BLaER1 (cell line): ENCODE measurements around the gene HEBP1.
A peak's percentile ranks its signal among the peaks of the same experiment; 100 is the strongest.
"Not testable (repeated sequence)": the region's sequence is repeated elsewhere in the genome, so short reads cannot be mapped to it uniquely, and the experiment has no call there.

ENCODE experiments used
- H3K27ac ChIP-seq: shearing (Covaris generic); formaldehyde crosslinking; 2 replicates; pipeline ENCODE4 v1.8.1; 2022
- H3K27me3 ChIP-seq: shearing (Covaris generic); formaldehyde crosslinking; 2 replicates; pipeline ENCODE4 v1.8.1; 2022
- H3K36me3 ChIP-seq: shearing (Covaris generic); formaldehyde crosslinking; 2 replicates; pipeline ENCODE4 v1.8.1; 2022
- H3K4me1 ChIP-seq: shearing (Covaris generic); formaldehyde crosslinking; 2 replicates; pipeline ENCODE4 v1.8.1; 2022
- H3K4me2 ChIP-seq: shearing (Covaris generic); formaldehyde crosslinking; 2 replicates; pipeline ENCODE4 v1.8.1; 2022
- H3K4me3 ChIP-seq: shearing (Covaris generic); formaldehyde crosslinking; 2 replicates; pipeline ENCODE4 v1.8.1; 2022
- H3K9ac ChIP-seq: shearing (Covaris generic); formaldehyde crosslinking; 2 replicates; pipeline ENCODE4 v1.8.1; 2022
- H3K9me3 ChIP-seq: shearing (Covaris generic); formaldehyde crosslinking; 2 replicates; pipeline ENCODE4 v1.8.1; 2022
- H4K20me1 ChIP-seq: shearing (Covaris generic); formaldehyde crosslinking; 2 replicates; pipeline ENCODE4 v1.8.1; 2022
- Cebpa-rat ChIP-seq: shearing (Covaris generic); IDR thresholded peaks from 2 replicates; pipeline ENCODE4 v1.8.1; 2022

The HEBP1 gene

GRCh38 chr12:13038491-13039161 is 38.6 kb upstream of the HEBP1 start:
- H3K27ac ChIP-seq = peak overlapping the region; percentile 69
- H3K9ac ChIP-seq = no peak overlapping the region
- TF ChIP-seq Cebpa-rat = no peak
- no peaks in the 10 kb centered on the region for H4K20me1 ChIP-seq
- H3K9me3 ChIP-seq = no peaks in the 10 kb centered on the region
- no peaks in the 10 kb centered on the region for H3K27me3 ChIP-seq
- no peak overlapping the region for H3K4me3 ChIP-seq
- peaks cover 28% of the 10 kb centered on the region for H3K4me1 ChIP-seq
- H3K4me2 ChIP-seq = peak overlapping the region; percentile 70
- no peaks in the 10 kb centered on the region for H3K36me3 ChIP-seq

DNA sequence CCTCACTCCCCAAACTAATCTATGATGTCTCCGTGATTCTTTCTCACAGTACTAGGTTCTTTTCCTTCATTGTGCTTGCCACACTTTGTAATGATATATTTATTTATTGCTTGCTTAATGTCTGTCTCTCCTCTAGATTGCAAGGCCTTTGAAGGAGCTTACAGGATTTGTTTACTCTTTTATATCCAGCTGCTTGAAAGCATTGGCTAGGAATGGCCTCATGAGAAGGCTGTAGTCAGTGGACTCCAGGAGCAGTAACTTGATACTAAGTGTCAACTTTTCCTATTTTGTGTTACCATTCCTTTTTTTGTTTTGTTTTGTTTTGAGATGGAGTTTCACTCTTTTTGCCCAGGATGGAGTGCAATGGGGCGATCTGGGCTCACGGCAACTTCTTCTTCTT is 36.8 kb upstream of the HEBP1 start:
- Histone ChIP-seq H3K4me1 (peaks cover 32% of the 10 kb centered on the region), H3K4me3 (no peak overlapping the region), H3K27ac (no peak overlapping the region), H4K20me1 (no peaks in the 10 kb centered on the region), H3K9ac (no peak overlapping the region), H3K36me3 (no peaks in the 10 kb centered on the region), H3K27me3 (no peaks in the 10 kb centered on the region), H3K4me2 (no peak overlapping the region), H3K9me3 (no peaks in the 10 kb centered on the region)
- TF ChIP-seq Cebpa-rat = no peak

GRCh38 chr12:13035335-13035734 is 35.3 kb upstream of the HEBP1 start:
- H3K9me3 ChIP-seq, H3K9ac ChIP-seq, H3K36me3 ChIP-seq, H3K4me2 ChIP-seq, H3K27ac ChIP-seq, H4K20me1 ChIP-seq, H3K27me3 ChIP-seq, H3K4me3 ChIP-seq: not testable (repeated sequence)
- peaks cover 24% of the 10 kb centered on the region for H3K4me1 ChIP-seq

DNA sequence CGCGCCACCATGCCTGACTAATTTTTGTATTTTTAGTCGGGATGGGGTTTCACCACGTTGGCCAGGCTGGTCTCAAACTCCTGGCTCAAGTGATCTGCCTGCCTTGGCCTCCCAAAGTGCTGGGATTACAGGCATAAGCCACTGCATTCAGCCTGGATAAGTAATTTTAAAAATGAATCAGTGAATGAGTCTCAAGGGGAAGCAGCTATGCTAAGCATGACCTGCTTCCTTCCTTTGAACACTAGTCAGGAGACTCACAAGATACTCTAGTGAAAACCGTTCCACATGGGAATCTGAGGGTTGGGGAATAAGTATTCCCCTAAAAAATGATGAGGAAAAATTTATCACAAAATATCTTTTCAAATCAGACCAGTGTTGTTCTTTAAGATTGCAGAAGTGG is 33.4 kb upstream of the HEBP1 start:
- H3K4me1 ChIP-seq = peaks cover 7% of the 10 kb centered on the region
- H3K9ac ChIP-seq = no peak overlapping the region
- no peaks in the 10 kb centered on the region for H3K27me3 ChIP-seq
- no peak for TF ChIP-seq Cebpa-rat
- no peaks in the 10 kb centered on the region for H4K20me1 ChIP-seq
- H3K36me3 ChIP-seq = no peaks in the 10 kb centered on the region
- H3K4me3 ChIP-seq = no peak overlapping the region
- no peak overlapping the region for H3K27ac ChIP-seq
- no peaks in the 10 kb centered on the region for H3K9me3 ChIP-seq
- H3K4me2 ChIP-seq = peak overlapping the region; percentile 45

- Histone ChIP-seq H3K27me3 (no peaks in the 10 kb centered on the region), H3K4me3 (no peak overlapping the region), H4K20me1 (no peaks in the 10 kb centered on the region), H3K9ac (no peak overlapping the region), H3K4me1 (peaks cover 7% of the 10 kb centered on the region), H3K9me3 (no peaks in the 10 kb centered on the region), H3K36me3 (no peaks in the 10 kb centered on the region), H3K4me2 (no peak overlapping the region), H3K27ac (no peak overlapping the region)
- no peak for TF ChIP-seq Cebpa-rat
Observed at GRCh38 chr12:13032164-13032563, 32.1 kb upstream of the HEBP1 start.

DNA sequence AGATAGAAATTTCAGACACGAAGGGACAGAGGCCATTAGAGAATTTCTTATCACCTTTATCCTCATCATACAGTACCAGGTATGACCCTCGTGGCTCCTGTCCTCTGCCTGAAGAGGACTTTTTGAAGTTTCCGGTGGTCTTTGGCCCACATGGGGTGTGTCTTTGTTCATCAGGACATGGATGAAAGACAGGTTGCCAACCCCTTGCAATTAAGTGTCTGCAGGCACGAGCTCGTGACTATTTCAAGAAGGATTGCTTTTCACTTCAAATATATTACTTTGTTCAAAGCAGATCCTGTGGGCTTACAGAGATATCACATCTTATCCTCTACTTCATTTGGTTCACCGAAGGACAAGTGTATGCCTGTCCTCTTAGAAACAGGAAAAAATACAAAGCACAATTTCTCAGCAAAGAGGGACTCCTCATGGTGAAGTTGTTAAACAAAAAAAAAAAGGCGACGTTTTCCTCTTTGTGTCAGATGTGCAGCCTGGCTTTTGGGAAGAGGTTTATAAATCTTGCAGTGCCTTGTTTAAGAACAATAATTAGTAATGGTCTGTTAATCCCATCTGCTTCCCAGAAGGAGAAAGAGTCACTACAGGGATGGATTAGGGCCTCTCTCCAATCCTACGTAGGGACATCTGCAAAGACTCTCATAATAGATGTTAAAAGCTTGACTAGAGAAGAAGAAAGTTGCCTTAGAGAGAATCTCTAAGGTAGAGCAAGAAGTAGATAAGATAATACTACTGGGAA is 30.7 kb upstream of the HEBP1 start:
- H3K9me3 ChIP-seq = no peaks in the 10 kb centered on the region
- no peak overlapping the region for H3K4me2 ChIP-seq
- no peaks in the 10 kb centered on the region for H4K20me1 ChIP-seq
- H3K27me3 ChIP-seq = no peaks in the 10 kb centered on the region
- H3K27ac ChIP-seq = no peak overlapping the region
- peaks cover 7% of the 10 kb centered on the region for H3K4me1 ChIP-seq
- H3K36me3 ChIP-seq = no peaks in the 10 kb centered on the region
- no peak overlapping the region for H3K9ac ChIP-seq
- no peak overlapping the region for H3K4me3 ChIP-seq
- TF ChIP-seq Cebpa-rat = no peak

GRCh38 chr12:13028825-13029570 is 28.9 kb upstream of the HEBP1 start:
- no peak overlapping the region for H3K9ac ChIP-seq
- H3K27ac ChIP-seq = no peak overlapping the region
- H3K4me3 ChIP-seq = no peak overlapping the region
- H4K20me1 ChIP-seq = no peaks in the 10 kb centered on the region
- TF ChIP-seq Cebpa-rat = no peak
- no peaks in the 10 kb centered on the region for H3K36me3 ChIP-seq
- H3K4me1 ChIP-seq = peaks cover 7% of the 10 kb centered on the region
- no peak overlapping the region for H3K4me2 ChIP-seq
- no peaks in the 10 kb centered on the region for H3K27me3 ChIP-seq
- no peaks in the 10 kb centered on the region for H3K9me3 ChIP-seq

DNA sequence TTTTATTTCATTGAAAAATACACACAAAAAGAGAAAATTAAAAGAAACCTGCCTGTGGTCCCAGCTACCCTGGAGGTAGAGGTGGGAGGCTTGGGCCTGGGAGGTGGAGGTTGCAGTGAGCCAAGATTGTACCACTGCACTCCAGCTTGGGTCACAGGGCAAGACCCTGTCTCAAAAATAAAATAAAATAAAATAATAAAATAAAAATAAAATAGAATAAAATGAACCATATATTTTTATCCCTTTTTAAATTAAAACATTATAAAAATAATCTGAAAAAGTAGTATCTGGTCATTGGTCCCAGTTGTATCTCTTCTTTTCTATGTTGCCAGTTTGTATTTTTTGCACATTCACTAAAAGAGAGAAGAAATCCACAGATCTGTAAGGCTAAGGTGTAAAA is 27.4 kb upstream of the HEBP1 start:
- Histone ChIP-seq H3K36me3 (no peaks in the 10 kb centered on the region), H3K9ac (no peak overlapping the region), H3K9me3 (no peaks in the 10 kb centered on the region), H3K4me3 (no peak overlapping the region), H3K27ac (no peak overlapping the region), H4K20me1 (no peaks in the 10 kb centered on the region), H3K27me3 (no peaks in the 10 kb centered on the region), H3K4me2 (no peak overlapping the region), H3K4me1 (no peaks in the 10 kb centered on the region)
- no peak for TF ChIP-seq Cebpa-rat

GRCh38 chr12:13027032-13027431 is 27.0 kb upstream of the HEBP1 start:
- no peak overlapping the region for H3K4me2 ChIP-seq
- no peaks in the 10 kb centered on the region for H3K27me3 ChIP-seq
- no peaks in the 10 kb centered on the region for H3K36me3 ChIP-seq
- no peak overlapping the region for H3K27ac ChIP-seq
- no peaks in the 10 kb centered on the region for H3K4me1 ChIP-seq
- no peaks in the 10 kb centered on the region for H4K20me1 ChIP-seq
- H3K9me3 ChIP-seq = no peaks in the 10 kb centered on the region
- no peak overlapping the region for H3K4me3 ChIP-seq
- H3K9ac ChIP-seq = no peak overlapping the region
- TF ChIP-seq Cebpa-rat = no peak

DNA sequence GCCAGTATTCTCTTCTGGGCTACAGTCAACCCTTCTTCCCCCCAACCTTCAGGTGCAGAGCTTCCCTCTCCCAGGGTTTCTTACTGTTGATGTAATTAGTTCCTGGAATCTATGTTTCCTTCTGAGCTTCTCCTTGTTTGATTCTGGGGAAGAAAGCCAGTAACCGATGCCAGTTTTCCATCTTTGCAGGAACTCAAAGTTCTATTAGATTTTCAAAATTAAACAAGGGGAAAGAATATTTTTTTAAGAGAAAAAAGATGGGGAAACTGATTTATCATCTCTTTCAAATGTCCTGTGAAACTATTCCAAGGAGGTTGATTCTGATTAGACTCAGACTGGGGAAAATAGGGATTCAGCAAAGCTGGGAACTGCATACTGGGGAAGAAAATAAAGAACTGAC is 26.2 kb upstream of the HEBP1 start:
- H4K20me1 ChIP-seq = no peaks in the 10 kb centered on the region
- TF ChIP-seq Cebpa-rat = no peak
- H3K36me3 ChIP-seq = no peaks in the 10 kb centered on the region
- H3K4me1 ChIP-seq = no peaks in the 10 kb centered on the region
- no peak overlapping the region for H3K4me2 ChIP-seq
- H3K4me3 ChIP-seq = no peak overlapping the region
- no peak overlapping the region for H3K27ac ChIP-seq
- no peaks in the 10 kb centered on the region for H3K9me3 ChIP-seq
- no peak overlapping the region for H3K9ac ChIP-seq
- no peaks in the 10 kb centered on the region for H3K27me3 ChIP-seq
